GM15510 (cell line): ENCODE data around the gene MRAP2.

Experiments used
- POLR2A ChIP-seq: IDR thresholded peaks from 3 replicates; pipeline ENCODE4 v1.6.1; 2011; ENCODE audit warnings: borderline replicate concordance; ENCODE audit not compliant: insufficient read length; ENCODE audit errors: extremely low read depth

MRAP2 gene, protein sequence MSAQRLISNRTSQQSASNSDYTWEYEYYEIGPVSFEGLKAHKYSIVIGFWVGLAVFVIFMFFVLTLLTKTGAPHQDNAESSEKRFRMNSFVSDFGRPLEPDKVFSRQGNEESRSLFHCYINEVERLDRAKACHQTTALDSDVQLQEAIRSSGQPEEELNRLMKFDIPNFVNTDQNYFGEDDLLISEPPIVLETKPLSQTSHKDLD

DNA sequence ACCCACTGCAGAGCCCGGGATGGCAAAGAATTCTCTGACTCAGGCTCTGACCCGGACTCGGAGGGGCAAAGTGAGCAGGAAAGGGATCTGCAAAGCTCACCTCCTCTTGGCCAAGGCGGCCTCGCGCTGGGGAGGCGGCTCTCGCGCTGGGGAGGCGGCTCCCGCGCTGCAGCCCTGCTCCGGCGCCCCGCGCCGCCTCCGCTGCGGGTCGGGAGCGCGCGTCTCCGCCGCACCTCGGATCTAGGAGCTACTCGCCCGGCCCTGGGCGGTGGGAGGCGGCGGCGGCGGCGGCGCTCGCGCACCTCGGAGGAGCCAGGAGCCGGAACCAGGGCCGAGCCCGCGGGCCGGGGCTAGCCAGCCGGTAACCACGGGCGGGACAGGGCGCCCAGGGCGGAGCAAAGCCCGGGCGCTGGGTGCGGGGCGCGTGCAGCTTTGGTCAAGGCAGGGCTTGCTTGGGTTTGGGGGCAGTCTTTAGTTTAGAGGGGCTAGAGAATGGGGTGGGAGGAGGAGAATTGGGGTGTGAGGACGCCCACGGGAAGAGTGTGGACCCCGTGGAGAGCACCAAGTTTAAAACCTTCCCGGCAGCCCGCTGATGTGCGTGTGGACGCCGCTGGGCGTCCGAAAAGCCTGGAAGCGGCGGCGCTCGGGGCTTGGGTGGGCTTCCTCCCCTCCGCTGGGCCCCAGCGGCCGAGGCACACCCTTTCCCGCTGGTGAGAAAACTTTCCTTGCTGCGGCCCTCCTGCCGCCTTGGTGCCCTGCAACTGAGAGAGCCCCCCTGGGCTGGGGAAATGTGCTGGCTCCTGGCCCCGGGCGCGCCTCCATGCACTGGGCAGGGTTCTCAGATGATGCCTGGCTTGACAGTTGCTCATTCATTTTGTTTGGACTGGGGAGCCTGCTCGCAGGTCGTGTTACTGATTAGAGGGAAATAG lies at the start of gene MRAP2:
Gene MRAP2 (plus strand): TSS at position 250 of the 929 bp plus-strand sequence. CDS start 21,547 bp downstream, outside the sequence.
- no peak for TF ChIP-seq POLR2A

DNA sequence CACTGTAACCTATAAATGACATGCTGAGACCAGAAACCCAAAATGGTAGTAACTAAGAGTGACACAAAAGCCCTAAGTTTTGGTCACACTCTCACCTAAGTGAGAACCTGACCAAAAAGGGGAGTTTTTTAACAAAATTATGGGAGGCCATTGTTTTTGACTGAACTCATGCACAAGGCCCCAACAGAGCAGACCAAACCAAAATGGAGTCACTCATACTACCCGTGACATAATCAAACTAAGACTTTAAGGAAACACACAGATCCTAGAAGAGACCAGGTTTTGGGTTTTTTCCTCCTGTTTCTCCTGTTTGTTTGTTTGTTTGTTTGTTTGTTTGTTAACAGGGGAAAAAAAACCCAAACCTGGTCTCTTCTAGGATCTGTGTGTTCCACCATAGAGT lies 49.2 kb upstream of the MRAP2 start:
- no peak for TF ChIP-seq POLR2A

DNA sequence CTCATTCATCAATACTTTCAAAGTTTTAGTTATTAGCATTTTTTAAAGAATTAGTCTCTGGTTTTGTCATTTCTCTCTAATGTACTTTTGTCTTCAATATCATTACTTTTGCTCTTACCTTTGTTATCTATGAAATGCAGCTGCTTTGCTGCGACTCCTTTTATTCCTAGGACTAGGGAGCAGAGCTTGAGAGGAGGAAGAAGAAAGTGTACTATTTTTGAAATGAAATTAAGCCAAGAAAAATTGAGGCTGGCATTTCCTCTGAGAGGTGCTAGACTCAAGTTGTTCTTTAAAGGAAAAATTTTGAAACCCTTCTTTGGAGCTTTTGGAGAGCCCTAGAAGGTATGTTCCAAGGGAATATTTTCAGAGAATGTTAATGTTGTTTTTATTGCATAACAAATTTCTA lies 48.3 kb upstream of the MRAP2 start:
- TF ChIP-seq POLR2A: no peak

DNA sequence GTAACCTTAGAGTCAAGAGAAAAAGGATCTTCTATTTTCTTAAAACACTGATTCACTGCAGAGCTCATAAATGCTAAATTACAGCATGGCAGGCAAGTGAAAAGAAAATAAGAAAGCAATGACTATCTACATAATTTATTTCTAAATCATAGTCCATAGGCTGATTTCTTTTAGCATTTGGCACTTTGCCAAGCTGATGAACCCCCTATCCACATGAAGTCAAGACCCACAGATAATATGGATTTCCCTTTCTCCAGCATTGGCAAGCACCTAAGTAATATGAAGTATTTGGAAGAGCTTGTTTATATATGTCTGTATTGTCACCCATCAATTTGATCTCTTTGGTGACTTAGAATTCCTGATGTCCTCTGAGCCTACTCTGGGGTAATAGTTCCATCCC lies 47.9 kb upstream of the MRAP2 start:
- no peak for TF ChIP-seq POLR2A

DNA sequence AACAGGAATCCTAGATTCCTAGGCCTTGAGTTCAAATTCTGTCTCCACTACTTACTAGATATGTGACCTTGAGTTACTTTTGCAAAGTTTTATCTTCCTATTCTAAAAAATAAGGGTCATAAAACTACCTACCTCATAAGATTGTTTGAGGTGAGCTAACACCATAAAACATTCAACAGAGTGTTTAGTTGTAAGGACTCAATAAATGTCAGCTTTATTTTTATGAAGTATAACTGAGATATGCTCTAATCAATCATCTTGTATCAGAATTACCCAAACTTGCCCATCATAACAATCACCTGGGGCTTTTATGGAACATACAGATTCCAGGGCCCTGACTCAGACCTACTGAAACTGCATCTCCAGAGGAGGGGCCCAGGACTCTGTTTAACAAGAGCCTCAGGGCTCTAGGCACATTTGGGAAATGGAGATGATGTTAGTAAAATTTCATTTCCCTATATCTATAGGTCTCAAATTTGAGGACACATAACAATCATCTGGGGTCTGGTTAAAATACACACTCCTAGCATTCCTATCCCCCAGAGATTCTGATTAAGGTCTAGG lies 35.5 kb upstream of the MRAP2 start:
- TF ChIP-seq POLR2A: no peak

DNA sequence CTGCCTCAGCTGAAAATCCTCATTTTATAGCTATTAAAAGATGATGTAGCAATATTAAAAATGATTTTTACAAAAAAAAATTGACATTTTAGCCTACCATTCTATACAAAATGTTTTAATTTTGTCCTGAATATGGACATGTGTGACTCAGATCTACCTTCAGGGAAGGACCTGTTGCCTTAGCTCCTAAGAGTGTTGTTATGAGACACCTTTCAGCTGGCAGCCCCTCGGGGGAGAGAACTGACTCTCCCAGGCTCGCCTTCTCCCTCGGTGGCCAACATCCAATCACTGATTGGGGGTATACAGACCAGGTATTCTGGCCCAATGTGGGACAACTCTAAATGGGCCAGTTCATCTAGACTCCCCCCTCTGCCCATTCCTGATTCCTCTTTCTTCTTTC lies 32.5 kb upstream of the MRAP2 start:
- TF ChIP-seq POLR2A: no peak

DNA sequence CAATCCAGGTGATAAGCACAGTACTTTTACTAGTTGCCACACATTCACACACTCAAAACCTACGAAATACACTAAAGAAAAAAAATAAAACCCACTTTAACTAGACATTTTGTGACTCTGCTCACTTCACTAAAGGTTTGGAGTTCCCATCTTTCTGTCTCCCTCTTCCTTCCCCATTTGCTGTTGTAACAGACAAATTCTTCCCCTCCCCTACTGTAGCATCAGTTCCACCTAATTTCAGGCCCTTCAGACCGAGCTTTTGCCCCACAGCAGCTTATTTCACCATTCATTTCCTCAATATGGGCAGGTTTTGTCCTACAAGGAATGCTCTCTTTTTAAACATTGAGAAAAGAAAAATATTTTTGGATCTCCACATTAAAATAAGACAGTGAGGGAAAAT lies 31.3 kb upstream of the MRAP2 start:
- no peak for TF ChIP-seq POLR2A

DNA sequence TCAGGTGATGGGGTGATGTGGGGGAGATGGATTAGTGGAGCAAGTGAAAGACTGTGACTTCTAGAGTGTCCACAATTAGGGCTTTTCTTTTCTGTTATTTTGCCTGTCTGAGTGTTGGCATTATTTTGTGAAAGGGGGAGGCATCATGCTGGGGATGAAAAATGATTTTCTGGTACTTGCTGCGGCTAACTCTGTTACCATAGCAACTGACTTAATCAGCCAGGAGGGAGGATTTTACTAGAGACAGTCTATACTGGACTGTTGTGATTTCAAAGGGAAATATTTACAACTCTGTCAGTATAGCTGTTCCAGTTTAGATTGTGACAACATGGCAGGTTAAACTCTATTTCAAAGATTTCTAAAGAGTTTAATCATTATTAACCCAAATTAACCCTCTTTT lies 30.4 kb upstream of the MRAP2 start:
- no peak for TF ChIP-seq POLR2A

DNA sequence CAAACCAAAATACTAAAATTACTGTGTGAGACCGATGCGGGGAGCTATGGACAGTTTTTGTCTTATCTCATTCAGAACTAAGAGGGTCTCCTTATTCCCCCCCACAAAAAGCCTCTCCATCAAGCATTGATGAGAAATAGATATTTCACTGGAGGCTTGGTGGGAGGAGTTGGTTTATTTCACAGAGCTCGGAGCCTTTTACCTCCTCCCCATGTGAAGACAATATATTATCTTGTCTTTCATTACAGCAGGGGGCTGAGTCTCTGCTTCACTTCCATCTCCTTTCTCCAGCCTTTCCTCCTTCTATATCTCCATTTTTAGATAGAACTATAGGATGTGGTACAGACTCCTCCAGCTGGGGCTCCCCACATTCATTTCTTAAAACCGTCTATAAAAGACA lies 29.9 kb upstream of the MRAP2 start:
- no peak for TF ChIP-seq POLR2A

DNA sequence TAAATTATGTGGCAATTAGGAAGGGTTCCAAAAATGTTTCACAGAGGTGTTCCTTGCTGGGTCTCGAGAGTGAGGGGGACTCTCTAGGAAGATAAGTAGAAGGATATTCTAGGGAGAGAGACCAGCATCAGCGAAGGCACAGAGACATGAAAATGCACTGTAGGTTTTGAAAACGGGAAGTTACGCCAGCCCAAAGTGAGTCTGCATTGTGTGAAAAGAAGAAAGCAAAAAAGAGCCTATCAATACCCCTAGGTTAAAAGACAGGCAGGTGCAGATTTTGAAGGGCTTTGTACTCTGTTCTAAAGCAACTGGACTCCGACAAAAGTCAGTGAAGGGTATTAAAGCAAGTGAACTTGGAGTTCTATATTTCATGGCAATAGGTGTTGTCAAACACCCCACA lies 25.7 kb upstream of the MRAP2 start:
- TF ChIP-seq POLR2A: no peak

DNA sequence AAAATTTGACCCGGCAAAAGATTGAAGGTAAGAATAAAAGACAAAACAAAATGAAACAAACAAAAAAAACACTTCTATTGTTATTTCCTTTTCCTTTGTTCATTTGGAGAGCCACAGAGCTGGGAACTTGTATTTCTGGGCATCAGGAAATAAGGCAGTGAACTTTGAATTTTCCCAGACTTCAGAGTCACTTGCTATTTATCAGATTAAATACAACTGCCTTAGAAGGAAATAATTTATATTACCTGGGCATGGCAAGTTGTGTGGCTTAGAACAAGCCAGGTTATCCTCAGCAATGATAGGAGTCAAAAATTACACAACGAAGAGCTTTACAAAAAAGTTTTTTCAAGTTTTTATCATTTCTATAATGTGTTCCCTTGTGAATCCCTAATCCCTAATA lies 20.2 kb upstream of the MRAP2 start:
- TF ChIP-seq POLR2A: no peak

DNA sequence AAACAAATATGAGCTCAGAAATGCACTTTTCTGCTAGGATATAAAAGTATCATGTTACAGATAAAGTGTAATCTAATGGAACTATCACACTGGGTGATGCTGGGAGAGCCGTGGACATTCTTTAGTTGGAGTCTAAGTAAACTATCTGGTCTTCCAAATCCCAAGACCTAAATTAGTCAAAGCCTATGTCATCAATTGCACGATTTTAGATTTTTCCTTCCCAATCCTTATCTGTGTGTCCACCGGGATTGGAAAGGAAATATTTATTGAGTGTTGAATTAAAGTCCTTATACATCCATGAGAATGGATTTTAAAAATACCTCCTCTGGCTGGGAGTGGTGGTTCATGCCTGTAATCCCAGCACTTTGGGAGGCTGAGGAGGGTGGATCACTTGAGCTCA lies 19.6 kb upstream of the MRAP2 start:
- TF ChIP-seq POLR2A: no peak

DNA sequence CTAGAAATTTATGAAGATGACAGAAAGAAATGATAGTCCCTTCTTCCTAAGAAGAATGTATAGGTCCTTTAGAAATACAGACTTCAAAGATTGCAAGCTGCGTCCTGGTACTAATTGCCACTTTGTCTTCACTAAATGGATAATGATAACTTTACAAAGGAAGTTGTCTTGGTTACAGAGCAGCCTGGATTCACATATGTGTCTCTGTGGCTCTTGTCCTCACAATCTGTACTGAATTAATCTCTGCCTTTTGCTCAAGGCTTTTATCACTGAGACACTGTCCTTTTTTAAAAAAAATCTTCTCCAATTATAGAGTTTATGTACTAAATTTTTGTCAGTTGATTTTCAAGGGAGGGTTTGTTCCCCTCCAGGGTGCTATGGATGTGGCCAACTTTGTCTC lies 17.5 kb upstream of the MRAP2 start:
- no peak for TF ChIP-seq POLR2A

DNA sequence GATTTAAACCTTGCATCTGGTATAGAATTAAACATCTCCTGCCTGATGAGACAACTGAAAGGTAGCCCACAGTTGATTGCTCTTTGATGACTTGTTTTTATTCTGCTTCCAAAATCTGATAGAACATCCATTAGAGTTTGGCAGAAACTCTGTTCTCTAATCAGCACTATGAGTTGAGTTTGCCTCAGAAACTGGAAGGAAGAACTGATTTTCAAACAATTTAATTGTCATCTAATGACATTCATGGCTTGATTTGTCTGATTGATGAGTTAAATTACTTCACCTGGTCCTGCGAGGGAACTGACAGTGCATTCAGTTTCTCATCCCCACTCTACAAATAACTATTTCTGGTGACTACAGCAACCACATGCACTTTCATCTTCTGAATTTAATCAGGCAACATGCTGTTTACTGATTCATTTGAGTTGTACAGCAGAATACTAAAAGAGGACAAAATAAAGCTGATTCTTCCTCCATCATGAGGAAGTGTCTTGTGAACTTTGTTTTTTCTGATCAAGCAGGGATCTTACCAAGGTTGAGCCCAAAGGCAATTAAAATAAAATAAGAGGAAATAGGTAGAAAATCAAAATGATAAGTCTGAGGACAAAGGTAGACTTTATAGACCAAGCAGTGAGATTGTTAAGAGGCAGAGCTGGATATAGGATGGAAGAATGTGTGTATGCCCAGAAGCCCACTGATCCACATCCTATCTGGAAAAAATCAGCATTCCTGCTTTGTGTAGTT lies 15.7 kb upstream of the MRAP2 start:
- no peak for TF ChIP-seq POLR2A
